ENCODE results near the gene HEY2. TPM values are rescaled to one million over a fixed set of nuclear protein-coding genes. Genes with fewer than 3 reads are reported as not detected.

Gene HEY2
- total and polyA plus RNA-seq, 10 of the 15 experiments (the other 5 are each of a cell fraction or from before 2014, with no cell fraction given), result 0.01 to 0.32 (median 0.08) TPM; not detected in 4

- Histone ChIP-seq H3K27ac (ENCODE audit: control insufficient read depth, insufficient read depth) (no peak overlapping the region), H3K79me2 (ENCODE audit: control insufficient read depth, insufficient read depth, low read length) (peaks cover 1% of the 10 kb centered on the region; the same call in 1 of the 2 replicates), H3K4me1 (ENCODE audit: control insufficient read depth, insufficient read depth, low read length) (peaks cover 8% of the 10 kb centered on the region), H3K9me3 (replicated peaks; ENCODE audit: control insufficient read depth, insufficient read depth, low read length) (no peaks in the 10 kb centered on the region), H3K9ac (ENCODE audit: control insufficient read depth, insufficient read depth, low read length) (no peak overlapping the region), H3K36me3 (ENCODE audit: control insufficient read depth in 2 of 2, insufficient read depth in 2 of 2, low read length in 1 of 2) (no peaks in the 10 kb centered on the region), H2AFZ (ENCODE audit: control insufficient read depth, low read depth, low read length) (no peak overlapping the region), H3K27me3 (replicated peaks in 1 of 2; ENCODE audit: control insufficient read depth in 2 of 2, insufficient read depth in 2 of 2, low read length in 1 of 2) (no peaks in the 10 kb centered on the region), H4K20me1 (ENCODE audit: control insufficient read depth, insufficient read depth) (no peaks in the 10 kb centered on the region), H3K4me2 (ENCODE audit: control insufficient read depth, insufficient read depth) (no peak overlapping the region), H3K4me3 (no peak overlapping the region)
- RAD21 ChIA-PET (ENCODE audit: unreplicated experiment), result interaction anchor here (0.8 to 1.7 kb wide), 4 partner anchors 26 to 168 kb away, joined by 3 to 5 read pairs (median 4); no protein-coding TSS in a partner anchor
- ATAC-seq (no peak), FAIRE-seq (no peak), DNase-seq (ENCODE audit: low read depth, low spot score) (no peak)
- intact Hi-C loops (cut with micrococcal nuclease; ENCODE audit: unreplicated experiment), result loop anchor here (5.0 kb wide), 1 partner anchor 203 kb away; the partner anchor contains the start of gene TRMT11
- 96% methylated on average over 2 of the region's 2 CpGs for WGBS (ENCODE audit: insufficient coverage, insufficient replicate concordance, low lambda C conversion rate, missing lambda C conversion rate)
- in situ Hi-C loops (cut with MboI), result loop anchor here (25.0 kb wide), 1 partner anchor 1503 kb away; no protein-coding TSS in a partner anchor
- POLR2A ChIA-PET, result interaction anchor here (0.7 kb wide), 1 partner anchor 67 kb away, joined by 3 read pairs; no protein-coding TSS in a partner anchor
- CTCF ChIA-PET, result interaction anchor here (0.9 to 23.8 kb wide), 7 partner anchors 9 to 190 kb away, joined by 3 to 505 read pairs (median 5); partner anchors contain the start of gene HINT3
- SMC1A ChIA-PET (ENCODE audit: uncharacterized antibody, unreplicated experiment), result interaction anchor here (0.8 to 9.6 kb wide), 9 partner anchors 12 to 190 kb away, joined by 3 to 179 read pairs (median 6); partner anchors contain the start of gene HINT3
- no TSS peak for BruUV-seq (replicated peaks)
- no peak for TF ChIP-seq NRF1 (conservative IDR thresholded peaks at IDR 0.05; ENCODE audit: low read depth, low read length)
- TF ChIP-seq, protein P1, sequence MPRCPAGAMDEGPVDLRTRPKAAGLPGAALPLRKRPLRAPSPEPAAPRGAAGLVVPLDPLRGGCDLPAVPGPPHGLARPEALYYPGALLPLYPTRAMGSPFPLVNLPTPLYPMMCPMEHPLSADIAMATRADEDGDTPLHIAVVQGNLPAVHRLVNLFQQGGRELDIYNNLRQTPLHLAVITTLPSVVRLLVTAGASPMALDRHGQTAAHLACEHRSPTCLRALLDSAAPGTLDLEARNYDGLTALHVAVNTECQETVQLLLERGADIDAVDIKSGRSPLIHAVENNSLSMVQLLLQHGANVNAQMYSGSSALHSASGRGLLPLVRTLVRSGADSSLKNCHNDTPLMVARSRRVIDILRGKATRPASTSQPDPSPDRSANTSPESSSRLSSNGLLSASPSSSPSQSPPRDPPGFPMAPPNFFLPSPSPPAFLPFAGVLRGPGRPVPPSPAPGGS (IDR thresholded peaks at IDR 0.05; ENCODE audit: borderline replicate concordance, insufficient read depth, low read depth, low read length, poor library complexity, severe bottlenecking), result no peak
- TF ChIP-seq MEF2A (IDR thresholded peaks at IDR 0.05; ENCODE audit: insufficient read depth, low read depth, low read length), result no peak
- no peak for TF ChIP-seq PAX8 (IDR thresholded peaks at IDR 0.05)
- no peak for TF ChIP-seq CUX1 (IDR thresholded peaks at IDR 0.05; ENCODE audit: insufficient replicate concordance, low read depth, low read length)
- TF ChIP-seq IRF4 (IDR thresholded peaks at IDR 0.05; ENCODE audit: low read depth, low read length), result no peak
- no peak for TF ChIP-seq SIX5 (IDR thresholded peaks at IDR 0.05; ENCODE audit: low read depth, low read length, severe bottlenecking)
- TF ChIP-seq ZSCAN29 (IDR thresholded peaks at IDR 0.05), result no peak
- TF ChIP-seq SREBF1 (IDR thresholded peaks at IDR 0.05; ENCODE audit: low read length), result no peak
- TF ChIP-seq TBL1XR1 (IDR thresholded peaks at IDR 0.05; ENCODE audit: low read depth, low read length), result no peak
- no peak for TF ChIP-seq STAT3 (IDR thresholded peaks at IDR 0.05; ENCODE audit: low read depth, low read length)
- TF ChIP-seq CEBPB (IDR thresholded peaks at IDR 0.05; ENCODE audit: borderline replicate concordance in 1 of 2, low read depth in 2 of 2, low read length in 2 of 2), result no peak
- TF ChIP-seq YY1 (IDR thresholded peaks at IDR 0.05; ENCODE audit: low read depth, low read length), result no peak
- TF ChIP-seq IKZF2 (IDR thresholded peaks at IDR 0.05), result no peak
- TF ChIP-seq EZH2 (IDR thresholded peaks at IDR 0.05; ENCODE audit: borderline replicate concordance, control insufficient read depth, low read depth, low read length), result no peak
These were observed 34.9 kb downstream of the HEY2 start for GRCh38 chr6:125784365-125784764.
